ENCODE measurements around the gene GNL3.
"Not testable (repeated sequence)": the region's sequence is repeated elsewhere in the genome, so short reads cannot be mapped to it uniquely, and the experiment has no call there.

Gene GNL3, protein sequence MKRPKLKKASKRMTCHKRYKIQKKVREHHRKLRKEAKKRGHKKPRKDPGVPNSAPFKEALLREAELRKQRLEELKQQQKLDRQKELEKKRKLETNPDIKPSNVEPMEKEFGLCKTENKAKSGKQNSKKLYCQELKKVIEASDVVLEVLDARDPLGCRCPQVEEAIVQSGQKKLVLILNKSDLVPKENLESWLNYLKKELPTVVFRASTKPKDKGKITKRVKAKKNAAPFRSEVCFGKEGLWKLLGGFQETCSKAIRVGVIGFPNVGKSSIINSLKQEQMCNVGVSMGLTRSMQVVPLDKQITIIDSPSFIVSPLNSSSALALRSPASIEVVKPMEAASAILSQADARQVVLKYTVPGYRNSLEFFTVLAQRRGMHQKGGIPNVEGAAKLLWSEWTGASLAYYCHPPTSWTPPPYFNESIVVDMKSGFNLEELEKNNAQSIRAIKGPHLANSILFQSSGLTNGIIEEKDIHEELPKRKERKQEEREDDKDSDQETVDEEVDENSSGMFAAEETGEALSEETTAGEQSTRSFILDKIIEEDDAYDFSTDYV

DNA sequence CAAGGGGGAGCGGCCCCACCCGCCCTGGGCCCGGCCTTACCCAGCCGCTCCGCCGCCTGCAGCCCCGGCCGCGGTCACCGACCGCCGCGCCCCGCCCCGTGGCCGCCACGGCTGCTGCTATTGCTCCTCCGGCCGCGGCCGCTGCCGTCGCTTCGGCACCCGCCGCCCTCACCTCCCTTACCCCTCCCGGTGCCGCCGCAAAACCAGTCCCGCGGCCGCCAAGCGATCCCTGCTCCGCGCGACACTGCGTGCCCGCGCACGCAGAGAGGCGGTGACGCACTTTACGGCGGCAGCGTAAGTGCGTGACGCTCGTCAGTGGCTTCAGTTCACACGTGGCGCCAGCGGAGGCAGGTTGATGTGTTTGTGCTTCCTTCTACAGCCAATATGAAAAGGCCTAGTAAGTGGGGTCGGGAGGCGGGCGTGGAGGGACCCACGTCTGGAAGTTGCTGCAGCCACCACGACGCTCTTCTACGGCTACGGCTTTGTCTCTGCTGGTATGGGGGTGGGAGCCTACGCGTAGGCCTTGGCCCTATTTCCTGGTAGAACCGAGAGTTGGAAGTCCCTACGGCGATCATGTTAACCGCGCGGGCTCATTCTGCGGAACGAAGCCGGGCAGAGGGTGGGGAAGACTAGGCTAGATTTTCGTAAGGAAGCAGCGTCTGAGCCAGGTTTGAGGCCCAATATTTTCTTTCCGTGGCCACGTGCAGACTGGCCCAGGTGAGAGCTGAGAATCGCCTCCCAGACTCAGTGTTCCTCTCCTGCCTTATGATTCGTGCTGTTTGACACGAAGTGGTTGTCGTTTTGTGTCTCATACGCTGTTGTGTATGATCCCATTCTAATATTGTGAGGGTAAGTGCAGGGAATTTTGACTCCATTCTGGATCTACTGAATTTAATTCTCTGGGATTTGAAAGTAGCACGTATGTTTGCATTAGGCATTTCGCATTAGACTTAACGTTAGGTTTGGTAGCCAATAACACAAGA lies at the start of gene GNL3, which contains the start of gene PBRM1:
TSS of gene GNL3 (plus strand) at position 324 of the 983 bp plus-strand sequence. CDS start at position 385, 61 bp downstream.
TSS of gene PBRM1 (minus strand) at position 205 of the 983 bp plus-strand sequence.
- DNase-seq = peak; percentile 80 to 96 (median 92)

DNA sequence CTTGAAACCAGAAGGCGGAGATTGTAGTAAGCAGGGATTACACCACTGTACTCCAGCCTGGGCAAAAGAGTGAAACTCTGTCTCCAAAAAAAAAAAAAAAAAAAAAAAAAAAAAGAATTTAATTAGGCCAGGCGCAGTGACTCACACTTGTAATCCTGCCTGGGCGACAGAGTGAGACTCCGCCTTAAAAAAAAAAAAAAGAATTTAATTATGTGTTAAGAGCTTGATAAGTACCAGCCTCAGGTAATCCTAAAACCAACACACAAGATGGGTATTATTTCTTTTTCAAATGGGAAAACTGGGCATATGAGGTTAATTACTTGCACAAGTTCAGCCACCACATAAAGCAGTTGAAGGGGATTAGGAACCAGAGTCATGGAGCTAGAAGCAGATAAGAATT lies 49.2 kb upstream of the GNL3 start:
- DNase-seq = no peak

DNA sequence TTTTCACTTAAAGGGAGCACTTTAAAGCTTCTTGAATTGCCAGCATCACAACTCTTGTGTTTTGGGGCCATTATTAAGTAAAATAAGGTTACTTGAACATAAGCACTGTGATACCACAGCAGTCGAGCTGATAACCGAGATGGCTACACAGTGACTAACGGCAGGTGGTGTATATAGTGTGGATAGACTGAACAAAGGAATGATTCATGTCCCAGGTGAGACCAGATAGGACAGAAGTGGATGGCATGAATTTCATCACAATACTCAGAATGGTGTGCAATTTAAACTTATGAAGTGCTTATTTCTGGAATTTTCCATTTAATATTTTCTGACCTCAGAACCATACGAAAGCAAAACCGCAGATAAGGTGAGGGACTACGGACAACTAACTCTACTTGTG lies 40.3 kb upstream of the GNL3 start:
- no peak for DNase-seq

DNA sequence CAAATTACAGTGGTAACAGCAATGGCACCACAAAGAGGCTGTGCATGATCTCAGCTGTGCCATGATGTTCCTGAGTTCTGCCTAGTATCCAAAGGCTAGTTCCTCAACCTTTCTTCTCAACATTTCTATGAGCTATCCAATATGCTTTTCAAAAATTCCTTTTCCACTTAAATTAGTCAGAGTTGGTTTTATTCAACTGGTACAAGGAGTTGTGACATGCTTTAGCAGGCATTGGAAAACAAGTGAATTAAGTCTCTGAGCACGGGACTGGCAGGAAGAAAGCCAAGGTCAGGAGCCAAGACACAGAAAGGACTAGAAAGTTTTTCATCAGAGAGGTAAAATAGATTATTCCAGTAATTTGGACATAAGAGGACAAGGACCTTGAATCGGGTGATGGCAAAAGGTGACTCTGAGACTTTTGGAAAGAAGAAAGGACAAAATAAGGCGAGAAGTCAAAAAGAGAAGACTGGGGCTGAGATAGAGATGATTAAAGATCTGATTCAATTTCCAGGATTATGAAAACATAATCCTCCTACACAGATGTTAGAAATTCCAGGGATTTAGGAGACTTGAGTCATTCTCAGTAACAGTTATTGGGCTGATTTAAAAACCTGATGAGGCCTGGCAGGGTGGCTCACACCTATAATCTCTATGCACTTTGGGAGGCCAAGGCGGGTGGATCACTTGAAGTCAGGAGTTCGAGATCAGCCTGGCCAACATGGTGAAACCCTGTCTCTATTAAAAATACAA lies 36.2 kb upstream of the GNL3 start:
- no peak for DNase-seq

DNA sequence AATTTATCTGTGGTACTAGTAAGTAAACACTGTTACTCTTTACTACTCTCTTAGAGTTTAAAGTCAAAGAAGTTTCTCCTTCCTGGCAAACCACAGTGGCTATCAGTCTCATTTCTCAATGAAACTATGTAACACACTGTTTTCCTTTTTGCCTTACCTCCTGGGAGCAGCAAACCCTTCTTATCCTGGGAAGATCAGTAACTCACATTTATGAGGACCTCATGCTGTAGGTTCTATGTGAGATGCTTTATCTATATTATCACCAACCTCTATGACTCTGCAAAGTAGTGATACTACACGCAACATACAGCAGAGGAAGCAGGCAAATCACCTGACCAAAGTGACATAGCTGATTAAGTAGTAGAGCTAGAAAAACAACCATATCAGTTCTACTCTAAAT lies 35.4 kb upstream of the GNL3 start:
- no peak for DNase-seq

DNA sequence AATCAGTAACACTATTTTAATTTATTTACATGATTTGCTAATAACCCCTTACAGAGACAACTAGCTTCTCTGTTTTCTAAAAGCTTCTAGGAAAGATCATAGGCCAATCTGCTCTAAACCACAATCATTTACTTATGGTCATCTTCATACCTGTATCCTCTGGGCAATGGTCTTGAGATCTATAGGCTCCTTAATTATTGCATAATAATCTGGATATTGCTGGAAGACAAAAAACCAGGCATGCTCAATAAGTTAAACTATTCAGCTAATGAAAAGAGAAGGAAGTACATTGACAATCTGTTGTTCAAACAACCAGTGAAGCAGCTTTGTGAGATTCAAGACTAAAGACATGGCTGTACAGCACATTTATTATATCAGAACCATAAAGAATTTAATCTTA lies 34.2 kb upstream of the GNL3 start:
- no peak for DNase-seq

DNA sequence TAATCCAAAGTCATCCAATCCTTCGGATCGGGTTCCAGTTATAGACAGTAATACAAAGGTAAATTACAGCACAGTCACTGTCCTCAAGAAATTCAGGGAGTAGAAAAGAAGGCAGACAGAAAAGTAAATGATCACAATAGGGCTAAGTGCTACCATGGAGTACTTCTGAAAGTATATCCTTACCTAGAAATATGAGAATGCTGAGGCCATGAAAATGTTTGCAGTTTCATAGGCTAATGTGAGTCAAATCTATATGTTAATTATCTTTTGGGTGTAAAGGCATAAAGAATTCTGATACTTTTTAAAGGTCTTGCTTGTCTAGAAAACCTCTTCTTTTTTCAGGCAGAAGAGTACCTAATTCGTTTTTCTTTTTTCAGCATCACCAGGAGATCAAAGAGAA lies 29.9 kb upstream of the GNL3 start:
- DNase-seq = no peak

DNA sequence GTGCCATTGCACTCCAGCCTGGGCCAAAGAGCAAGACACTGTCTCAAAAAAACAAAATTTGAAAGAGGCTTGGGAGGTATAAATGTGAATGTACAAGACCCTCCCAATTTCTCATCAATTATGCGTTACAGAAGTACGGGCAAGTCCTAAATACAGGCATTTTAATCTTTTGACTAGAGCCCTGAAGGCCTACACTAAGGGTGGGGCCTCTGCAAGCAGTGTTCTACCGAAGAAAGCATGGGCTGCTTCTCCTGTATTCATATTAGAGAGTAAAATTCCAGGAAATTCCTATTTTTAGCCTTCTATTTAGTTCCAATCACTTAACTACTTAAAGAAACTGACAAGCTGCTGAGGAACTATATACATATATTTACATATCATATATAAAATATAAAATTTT lies 25.8 kb upstream of the GNL3 start:
- no peak for DNase-seq

DNA sequence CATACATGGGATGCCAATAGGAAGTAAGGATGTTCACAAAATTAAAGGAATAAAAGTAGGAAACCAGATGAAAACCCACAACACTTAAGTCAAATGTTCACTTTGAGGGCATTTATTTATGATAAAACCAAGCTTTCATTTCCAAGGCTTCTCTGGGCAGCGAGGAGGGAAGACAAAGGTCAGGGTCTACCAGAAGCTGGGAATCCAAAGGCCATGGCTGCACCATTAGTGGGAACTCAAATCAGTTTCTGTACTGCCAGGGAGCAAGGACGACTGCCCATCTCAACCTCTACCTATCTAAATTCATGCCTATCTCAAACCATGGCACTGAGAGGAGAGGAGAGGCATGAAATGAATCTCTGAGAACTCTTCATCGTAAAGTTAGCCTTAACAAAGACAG lies 22.7 kb upstream of the GNL3 start:
- no peak for DNase-seq

DNA sequence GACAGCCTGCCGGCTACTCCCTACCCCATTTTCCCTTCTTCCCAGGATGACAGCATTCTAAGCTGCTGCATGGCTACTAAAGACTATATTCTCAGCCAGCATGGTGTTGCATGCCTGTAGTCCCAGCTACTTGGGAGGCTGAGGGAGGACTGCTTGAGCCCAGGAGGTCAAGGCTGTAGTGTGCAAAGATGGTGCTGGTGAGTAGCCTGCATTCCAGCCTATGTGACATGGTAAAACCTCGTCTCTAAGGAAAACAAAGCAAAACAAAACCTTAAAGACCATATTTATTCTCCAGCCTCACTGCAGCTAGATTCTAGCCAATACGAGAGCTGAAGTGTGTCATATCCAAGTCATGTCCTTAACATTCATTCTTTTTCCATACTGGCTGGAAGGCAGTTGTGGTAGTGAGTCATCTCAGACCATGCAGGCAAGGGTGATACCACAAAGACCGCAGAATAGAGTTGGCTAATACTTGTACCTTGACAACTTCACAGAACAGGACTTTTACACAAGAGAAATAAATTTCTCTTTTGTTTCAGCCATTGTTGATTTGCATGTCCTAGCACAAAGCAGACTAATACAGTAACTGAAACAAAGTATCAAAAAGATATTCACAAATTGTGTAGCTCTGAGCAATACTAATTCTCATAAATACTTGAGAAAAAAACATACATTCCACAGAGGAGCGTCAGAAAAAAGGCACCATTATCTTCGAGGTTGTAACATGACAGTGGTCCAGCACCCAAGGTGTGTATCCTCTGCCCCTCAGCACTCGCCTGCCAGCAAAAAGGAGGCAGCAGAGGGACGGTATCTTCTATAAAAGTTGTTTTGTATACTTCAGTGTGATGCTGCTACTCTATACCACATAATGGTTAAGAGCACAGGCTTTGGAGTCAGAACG lies 15.0 kb upstream of the GNL3 start:
- peak in 1 of 14 donors; percentile 5 for DNase-seq

DNA sequence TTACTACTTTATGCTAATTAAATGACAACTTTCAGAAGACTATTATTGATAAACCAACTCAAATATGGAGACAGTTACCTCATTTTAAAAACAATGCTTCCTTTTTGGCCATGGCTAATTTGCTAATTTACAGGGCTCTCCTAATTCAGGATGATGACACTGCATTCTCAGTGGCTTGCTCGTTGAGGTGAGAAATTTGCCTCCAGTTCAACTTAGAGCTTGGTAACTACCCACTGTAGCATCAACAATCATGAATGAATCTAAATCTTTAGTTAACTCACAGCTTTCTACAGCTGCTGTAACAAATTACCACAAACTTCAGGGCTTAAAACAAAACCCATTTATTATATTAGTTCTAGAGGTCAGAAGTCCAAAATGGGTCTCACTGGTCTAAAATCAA lies 14.2 kb upstream of the GNL3 start:
- DNase-seq = no peak

DNA sequence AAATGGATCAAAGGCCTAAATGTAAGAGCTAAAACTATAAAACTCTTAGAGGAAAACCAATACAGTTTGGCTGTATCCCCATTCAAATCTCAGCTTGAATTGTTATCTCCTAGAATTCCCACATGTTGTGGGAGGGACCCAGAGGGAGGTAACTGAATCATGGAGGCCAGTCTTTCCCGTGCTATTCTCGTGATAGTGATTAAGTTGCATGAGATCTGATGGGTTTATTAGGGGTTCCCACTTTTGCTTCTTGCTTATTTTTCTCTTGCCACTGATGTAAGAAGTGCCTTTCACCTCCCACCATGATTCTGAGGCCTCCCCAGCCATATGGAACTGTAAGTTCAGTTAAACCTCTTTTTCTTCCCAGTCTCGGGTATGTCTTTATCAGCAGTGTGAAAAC lies 9.6 kb upstream of the GNL3 start:
- DNase-seq = not testable (repeated sequence)

DNA sequence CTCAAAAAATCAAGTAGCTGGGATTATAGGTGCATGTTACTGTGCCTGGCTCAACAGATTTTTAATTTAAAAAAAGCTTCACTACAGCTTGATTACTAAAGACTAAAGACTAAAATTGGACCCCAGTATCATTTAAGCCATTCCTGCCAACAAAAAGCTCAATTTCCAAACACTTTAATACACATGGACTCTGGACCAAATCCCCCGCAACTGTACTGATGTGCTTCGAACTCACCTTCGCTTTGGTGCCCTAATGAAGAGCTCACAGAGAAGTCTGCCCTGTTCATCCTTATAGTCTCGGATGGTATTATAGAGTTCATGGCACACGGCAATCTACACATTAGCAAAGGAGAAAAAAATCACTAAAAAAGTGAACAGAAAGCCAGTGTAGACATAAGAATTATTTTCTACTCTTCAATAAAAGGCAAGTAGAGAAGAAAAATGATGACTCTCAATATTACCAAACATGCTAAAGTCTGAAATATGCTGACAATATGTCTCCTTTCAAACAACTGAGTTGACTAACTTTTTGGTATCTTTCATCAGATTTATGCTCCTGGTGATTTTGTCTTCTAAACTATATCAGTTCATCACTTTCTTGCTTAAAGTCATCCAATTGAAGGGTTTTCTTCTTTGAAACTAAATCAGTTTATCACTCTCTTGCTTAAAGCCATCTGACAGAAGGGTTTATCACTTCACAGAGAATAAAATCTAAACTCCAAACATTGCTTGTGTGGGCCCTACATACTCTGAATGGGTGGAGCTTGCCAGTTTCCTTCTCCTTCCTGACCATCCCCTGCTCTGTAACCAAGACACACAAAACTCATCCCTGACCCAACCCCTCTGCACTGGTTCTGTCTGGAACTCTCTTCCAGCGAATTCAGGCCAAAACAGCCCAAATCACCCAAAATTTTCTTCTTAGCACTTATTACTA lies 7.3 kb upstream of the GNL3 start:
- no peak for DNase-seq

DNA sequence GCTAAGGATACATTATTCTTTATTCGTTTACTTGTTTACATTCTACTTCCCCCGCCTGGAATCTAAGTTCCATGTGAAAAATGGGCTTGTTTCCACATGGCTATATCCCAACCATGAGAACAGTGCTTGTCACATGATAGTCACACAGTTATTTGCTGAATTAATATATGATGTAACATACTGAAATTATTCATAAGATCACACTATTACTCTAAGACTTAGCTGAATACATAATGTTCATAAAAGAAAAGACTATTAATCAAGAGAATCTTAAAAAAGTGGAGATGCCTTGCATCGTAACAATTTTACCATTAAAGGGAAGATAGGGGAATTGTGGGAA lies 6.7 kb upstream of the GNL3 start:
- no peak for DNase-seq

DNA sequence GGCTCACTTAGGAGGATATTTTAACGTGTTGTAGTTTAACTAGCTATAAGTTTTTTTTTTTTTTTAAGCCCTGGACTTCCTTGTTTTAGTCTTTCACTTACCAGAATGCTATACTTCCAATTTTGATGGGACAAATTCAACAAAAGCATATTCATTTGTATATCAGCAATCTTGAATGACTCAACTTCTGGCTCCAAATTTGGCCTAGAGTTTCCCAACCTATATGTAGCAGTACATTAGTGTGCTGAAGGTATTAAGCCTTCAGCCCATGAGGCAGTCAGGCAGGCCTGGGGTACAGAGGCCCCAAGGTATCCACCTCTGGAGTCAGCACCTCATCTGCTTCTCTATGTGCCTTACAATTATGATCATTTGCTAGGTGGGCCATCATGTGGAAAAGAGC lies 6.0 kb upstream of the GNL3 start:
- DNase-seq = no peak

DNA sequence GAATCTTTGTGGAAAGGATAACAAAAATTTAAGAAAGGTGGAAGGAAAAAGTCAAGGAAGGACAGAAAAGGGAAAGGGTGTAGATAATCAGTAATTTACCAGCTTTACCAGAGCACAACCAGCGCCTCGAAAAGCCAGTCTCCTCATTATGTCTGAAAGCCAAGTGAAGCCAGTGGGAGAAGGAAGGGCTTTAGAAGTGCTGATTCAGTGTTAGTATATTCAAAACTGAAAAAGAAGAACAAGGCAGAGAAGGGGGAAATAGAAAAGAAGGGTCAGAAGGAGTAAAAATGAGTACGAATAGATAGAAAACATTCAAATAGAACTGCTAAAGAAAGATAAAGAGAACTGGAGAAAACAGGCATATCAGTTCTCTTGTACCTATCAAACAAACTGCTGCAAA lies 4.2 kb upstream of the GNL3 start:
- DNase-seq = no peak

DNA sequence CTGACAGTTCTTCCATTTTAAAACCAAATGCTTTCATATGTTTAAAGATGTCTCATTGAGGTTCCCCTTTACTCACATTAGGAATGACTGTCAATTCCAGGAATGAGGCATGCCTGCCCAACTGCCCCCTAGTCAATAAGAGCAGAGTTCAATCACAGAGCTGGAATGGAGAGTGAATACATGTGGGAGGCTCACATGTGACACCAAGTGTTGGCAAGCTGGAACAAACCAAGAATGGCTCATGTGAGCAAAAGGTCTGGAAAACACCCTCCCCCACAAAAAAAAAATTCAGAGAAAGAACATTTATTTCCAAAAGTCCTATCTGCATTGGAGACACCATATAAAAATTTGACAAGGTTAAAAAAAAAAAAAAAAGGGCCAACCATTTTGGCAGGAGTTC lies 3.8 kb upstream of the GNL3 start:
- peak in 4 of 14 donors; percentile 1 to 18 (median 11) for DNase-seq

DNA sequence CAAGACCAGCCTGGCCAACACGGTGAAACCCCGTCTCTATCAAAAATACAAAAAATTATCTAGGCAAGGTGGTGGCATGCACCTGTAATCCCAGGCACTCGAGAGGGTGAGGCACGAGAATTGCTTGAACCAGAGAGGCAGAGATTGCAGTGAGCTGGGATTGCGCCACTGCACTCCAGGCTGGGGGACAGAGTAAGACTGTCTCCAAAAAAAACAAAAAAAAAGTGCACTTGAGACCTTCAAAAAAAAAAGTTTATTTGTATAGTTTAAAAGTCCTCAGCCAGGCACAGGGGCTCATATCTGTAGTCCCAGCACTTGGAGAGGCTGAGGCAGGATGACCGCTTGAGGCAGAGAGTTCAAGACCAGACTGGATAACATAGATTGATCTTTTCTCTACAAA lies 2.2 kb upstream of the GNL3 start:
- no peak for DNase-seq

DNA sequence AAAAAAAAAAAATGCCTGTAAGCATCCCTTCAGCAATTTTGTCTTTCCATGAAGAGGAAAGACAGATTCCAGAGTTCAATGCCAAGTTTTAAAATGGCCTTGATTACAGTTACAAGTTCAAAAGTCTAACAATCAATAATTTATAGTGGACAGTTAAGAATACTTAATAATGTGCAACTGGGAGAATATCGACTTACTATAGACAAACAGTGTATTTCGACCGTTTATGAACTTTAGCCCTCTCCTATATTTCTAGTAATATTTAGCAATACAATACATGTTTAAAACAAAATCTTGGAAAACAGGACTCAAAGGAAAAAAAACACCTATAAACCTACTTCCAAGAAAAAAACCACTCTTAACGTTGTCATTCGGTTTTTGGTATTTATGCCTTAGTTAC lies 1.6 kb upstream of the GNL3 start:
- no peak for DNase-seq

DNA sequence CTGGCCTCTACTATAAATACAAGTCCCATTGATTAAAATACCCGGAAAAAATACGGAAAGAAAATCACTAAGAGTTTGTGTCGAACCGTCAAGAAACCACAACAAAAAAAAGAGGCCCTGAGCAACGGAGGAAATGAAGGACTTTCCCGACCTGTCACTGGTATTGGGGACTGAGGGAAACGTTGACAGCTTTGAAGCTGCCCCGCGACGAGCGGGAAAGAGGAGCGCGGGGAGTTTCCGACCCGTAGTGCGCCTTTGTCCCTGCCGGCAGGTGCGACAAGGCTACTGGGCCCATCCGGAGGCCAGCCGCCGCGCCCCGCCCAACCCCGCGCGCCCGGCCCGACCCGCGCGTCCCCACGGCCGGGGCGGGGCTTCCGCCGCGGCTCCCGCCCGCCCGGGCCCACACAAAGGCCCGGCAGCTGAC lies 535 bp upstream of the GNL3 start:
- peak in 11 of 14 donors; percentile 70 to 96 (median 92) for DNase-seq
